NCI-H2107 (cell line): ENCODE data around the gene C1orf122.
"Not testable (repeated sequence)": the region's sequence is repeated elsewhere in the genome, so short reads cannot be mapped to it uniquely, and the experiment has no call there.

ENCODE experiments used
- DNase-seq: peaks from one replicate; lab custom pipeline; 2025; lab: John Stamatoyannopoulos, UW

The C1orf122 gene

DNA sequence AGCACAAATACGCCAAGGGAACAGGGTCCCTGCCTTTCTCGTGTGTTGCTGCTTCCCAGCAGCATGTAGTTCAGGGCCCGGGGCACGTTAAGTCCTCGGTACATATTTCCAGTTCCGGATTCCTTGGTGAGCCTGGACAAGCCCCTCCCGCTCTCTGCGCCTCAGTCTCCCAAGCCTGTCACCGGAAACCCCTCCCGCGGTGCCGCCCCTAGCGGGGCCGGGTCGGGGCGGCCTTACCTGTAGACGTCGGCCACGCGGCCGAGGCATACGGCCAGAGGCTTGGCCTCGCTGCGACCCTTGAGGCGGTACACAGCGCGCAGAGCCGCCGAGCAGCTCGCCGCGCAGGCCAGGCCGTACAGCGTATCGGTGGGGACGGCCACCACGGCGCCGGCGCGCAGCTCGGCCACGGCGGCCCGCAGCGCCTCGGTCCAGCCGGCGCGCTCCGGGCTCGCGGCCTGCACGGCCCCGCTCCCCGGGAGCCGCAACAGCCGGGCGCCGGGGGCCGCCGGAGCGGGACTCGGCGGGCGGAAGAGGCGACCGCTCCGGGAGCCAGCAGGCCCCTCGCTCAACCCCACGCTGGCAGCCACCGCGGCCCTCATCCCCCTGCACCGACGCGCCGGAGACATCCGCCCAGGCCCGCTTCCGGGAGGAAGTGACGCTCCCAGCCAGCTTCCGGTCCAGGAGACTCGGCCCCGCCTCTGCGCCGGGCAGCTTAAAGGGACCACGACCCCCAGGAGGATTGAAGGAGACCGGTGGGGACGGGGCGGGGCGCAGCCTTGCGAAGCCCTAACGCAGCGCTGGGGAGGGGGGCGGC lies at the start of gene C1orf122, which contains the start of gene YRDC:
Gene C1orf122 (plus strand): TSS at position 236 of the 814 bp plus-strand sequence. CDS start 615 bp downstream, outside the sequence.
Gene YRDC (minus strand): TSS at position 654 of the 814 bp plus-strand sequence. CDS start 28 bp downstream, at position 626.
- DNase-seq = peak; percentile 94

DNA sequence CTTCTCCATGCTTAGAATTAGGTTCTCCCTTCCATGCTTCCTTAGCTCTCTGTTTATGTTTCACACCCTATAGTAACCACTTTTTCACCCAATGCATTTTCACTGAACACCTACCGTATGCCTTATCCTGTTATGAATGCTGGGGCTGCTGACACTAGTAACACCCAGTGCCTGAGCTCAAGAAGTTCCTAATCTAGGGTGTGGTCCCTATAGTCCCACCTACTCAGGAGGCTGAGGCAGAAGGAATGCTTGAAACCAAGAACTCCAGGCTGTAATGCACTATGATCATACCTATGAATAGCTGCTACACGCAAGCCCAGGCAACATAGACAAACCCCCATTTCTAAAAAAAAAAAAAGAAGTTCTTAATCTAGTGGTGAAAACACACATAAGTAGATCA lies 48.1 kb upstream of the C1orf122 start:
- DNase-seq = no peak

DNA sequence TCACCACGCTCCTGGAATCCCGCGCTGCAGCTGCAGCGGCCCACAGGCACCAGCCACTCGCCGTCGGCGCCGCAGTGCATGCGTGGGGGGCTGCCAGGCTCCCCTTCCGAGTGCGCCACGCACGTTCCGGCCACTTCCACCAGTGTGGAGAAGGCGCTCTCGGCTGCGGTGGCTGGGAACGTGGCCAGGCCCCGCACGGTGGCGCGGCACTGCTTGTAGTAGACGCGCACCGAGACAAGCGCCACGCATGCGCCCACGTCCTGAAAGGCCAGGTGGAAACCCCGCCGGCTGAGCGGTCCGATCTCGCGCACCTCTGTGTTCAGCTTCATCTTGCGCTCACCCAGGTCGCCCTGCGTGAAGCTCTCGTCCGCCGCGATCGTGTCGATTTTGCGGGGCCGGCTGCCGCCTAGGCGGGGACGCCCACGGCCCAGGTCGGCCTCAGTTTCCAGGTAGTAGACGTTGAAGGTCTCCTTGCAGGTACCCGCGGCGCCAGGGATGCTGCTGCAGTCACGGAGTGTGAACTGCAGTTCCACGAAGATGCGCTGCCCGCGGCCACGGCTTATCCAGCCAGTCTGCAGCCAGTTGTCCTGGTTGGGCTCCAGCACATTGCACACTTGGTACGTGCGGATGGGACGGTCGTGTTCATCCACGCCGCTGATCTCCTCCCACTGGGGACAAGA lies 46.0 kb upstream of the C1orf122 start:
- DNase-seq = no peak

DNA sequence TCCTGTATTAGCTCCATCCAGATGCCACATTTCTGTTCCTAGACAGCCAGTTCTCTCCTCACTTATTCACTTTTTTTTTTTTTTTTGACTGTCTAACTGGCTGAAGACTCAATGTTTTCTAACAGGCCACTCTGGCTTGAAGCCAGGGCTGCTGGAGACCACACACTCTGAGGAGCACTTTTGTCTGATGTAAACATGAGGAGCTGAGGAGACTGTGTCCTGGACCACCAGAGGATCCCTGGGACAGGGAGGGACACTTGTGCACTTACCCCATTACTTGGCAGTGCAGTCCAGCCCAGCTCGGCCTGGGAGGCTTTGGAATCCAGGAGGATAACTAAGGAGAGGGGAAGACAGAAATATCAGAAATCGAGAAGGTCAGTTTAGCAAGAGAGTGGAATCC lies 45.1 kb upstream of the C1orf122 start:
- no peak for DNase-seq

DNA sequence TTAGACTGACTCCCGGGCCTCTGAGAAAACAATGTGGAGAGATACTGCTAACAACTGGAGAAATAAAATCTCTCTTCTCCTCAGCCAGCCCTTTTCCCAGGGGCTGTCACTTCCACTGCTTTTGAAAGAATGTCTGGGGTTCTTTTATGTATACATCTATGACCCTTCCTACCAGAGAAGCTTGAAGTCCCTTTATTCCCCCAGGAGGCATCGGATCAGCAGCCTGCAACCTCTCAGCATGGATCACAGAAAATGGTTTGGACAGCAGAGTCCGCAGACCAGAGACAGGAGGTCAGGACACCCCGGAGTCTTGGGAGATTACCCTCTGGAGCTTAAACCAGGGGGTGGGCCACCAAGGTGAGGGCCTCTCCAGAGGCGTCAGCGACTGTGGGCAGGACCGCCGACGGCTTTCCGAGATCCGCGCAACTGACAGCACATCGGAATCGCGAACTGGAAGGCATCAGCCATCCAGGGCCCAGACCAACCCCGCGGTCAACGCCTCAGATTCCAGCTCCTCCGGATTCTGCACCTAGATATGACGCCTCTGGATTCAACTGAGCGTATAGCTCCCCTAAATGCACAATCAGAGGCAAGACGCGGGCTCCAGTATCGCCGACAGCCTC lies 43.7 kb upstream of the C1orf122 start:
- DNase-seq = no peak

DNA sequence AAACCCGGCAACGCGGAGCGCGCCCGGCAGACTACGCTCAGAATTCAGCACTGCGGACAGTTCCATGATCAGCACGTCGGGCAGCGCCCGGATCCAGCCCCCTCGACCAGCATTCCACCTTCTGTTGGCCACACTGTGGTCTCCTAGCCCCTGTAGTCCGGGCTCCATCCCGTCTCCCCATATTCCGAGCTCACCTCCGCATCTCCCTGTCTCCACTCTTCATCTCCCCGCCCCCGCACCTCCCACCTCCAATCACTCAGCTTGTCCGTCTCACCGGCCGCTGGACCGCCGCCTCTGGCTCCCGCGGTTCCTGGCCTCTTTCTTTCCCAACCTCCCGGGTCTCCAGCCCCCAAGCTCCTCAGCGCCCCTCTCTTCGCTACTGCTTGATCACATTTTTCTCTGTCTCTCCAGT lies 43.2 kb upstream of the C1orf122 start:
- DNase-seq = no peak

DNA sequence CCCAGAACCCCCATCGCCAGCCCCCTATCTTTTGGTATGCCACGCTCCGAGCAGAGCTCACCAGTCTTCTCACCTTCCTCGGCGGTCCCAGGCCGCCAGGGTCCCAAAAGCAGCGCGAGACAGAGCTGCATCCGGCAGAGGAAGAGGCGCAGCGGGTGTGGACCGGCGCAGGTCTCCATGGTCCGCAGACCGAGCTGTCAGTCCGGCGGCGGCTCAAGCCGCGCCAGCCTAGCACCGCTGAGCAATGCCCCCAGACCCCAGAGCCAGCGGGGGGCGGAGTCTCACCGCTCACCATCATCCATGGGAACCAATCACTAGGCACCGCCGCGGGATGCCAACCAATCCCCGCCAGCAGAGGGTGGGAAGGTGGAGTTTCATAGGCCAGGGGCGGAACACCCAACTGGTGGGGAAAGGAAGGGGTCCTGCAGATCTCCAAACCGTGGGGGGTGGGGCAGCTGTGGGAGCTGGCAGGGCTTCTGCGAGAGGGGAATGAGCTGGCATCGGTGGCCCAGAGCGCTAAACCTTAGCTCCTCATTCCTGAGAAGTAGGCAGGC lies 42.6 kb upstream of the C1orf122 start, which contains the start of gene EPHA10:
Gene EPHA10 (minus strand): TSS at position 233 of the 554 bp plus-strand sequence. CDS start 54 bp downstream, at position 179.
- DNase-seq = no peak

DNA sequence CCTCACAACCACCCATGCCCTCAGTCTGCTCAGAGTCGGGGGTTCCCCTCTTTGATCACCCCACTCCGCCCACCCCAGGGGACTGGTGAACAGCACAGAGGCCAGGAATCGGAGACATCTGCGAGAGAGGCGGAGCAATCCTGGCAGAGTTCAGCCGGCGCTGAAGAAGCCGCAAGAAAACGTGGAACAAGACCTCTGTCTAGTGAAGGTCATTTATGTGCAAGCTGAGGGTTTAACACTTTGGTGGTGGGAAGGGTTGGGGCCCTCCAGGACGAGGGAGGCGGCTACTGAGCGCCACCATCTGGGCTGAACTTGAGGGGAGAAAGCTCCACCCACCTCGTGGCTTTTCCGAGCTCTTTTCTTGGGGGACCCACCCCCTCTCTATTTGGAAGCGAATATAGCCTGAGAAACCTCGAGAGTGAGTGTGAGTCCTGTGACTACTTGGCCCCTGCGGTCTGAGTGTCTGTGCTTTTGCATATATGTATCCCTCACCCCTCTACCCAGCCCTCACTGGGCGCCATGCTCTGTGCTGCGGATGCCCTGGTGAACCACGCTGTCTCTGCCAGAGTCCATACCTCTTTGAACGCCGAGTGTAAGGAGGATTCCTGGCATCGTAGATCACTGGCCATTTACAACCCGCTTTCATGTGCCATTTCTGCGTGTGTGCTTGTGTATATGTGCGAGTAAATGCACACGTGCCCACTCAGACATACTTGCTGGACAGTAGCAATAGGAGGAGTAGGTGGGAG lies 41.5 kb upstream of the C1orf122 start:
- no peak for DNase-seq

DNA sequence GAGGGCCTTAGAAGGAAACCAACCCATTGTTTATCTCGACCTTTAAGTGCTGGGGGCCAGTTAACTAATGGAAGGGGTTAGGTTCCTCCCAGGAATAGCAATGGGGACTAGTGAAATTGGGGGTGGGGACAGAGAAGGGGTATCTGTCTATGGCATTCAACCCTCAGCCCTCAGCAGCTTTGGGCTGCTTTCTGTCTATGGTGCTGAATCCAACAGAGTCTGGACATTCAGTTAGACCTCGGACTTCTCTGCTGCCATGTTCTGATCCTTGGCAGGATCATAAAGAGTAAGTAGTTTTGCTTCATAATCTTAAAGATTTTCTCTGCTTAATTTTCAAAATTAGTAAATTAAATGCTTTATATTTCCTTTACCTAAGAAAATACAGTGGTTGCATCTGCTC lies 40.1 kb upstream of the C1orf122 start:
- DNase-seq = no peak

DNA sequence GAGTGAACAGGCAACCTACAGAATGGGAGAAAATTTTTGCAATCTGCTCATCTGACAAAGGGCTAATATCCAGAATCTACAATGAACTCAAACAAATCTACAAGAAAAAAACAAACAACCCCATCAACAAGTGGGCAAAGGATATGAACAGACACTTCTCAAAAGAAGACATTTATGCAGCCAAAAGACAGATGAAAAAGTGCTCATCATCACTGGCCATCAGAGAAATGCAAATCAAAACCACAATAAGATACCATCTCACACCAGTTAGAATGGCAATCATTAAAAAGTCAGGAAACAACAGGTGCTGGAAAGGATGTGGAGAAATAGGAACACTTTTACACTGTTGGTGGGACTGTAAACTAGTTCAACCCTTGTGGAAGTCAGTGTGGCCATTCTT lies 36.1 kb upstream of the C1orf122 start:
- DNase-seq = not testable (repeated sequence)

DNA sequence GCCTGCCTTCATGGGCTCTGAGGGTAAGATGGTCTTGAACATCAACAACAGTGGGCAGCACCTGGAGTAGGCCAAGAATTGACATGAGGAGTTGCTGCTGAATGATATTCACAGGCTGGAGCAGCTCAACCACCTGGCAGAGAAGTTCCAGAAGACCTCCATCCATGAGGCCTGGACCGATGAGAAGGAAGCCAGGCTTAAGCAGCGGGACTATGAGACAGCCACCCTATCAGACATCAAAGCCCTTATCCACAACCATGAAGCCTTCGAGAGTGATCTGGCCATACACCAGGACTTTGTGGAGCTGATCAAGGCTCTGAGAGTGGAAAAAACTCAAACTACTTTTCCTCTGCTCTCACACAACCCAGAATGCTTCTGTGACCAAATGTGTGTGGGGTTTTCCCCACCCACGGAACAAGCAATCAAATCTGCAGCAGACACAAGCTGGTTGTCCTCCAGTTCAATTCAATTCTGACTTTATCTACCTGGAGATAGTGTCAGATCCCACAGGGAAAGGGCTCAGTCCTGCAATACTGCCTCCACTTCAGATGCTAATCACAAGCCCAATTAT lies 30.6 kb upstream of the C1orf122 start:
- no peak for DNase-seq

DNA sequence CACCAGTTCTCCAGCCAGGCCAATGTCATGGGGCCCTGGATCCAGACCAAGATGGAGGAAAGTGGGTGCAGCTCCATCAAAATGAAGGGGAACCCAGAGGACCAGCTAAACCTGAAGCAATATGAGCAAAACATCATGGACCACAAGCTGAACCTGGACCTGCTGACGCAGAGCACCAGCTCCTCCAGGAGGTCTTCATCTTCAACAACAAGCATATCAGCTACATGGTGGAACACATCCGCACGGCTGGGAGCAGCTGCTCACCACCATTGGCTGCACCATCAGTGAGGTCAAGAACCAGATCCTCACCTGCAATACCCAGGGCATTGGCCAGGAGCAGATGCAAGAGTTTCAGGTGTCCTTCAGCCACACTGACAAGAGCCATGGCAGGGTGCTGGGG lies 28.9 kb upstream of the C1orf122 start:
- DNase-seq = no peak

DNA sequence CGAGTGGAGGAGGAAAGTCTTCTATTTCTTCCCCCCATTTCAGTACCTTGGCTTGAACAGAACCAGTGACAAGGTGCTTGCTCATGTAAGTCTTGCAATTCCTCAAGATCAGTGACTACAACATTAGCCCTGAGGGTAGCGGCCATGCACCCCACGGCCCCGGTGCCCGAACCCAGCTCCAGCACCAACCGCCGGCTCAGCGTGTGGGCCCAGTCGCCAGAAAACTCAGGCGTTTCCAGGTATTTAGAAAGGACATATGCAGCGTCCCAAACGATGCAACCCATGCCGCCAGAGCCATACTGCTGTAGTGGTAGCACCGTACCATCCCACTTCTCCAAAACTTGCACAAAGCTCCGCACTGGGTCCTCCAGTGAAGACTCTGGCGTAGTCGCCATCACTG lies 25.1 kb upstream of the C1orf122 start:
- no peak for DNase-seq

DNA sequence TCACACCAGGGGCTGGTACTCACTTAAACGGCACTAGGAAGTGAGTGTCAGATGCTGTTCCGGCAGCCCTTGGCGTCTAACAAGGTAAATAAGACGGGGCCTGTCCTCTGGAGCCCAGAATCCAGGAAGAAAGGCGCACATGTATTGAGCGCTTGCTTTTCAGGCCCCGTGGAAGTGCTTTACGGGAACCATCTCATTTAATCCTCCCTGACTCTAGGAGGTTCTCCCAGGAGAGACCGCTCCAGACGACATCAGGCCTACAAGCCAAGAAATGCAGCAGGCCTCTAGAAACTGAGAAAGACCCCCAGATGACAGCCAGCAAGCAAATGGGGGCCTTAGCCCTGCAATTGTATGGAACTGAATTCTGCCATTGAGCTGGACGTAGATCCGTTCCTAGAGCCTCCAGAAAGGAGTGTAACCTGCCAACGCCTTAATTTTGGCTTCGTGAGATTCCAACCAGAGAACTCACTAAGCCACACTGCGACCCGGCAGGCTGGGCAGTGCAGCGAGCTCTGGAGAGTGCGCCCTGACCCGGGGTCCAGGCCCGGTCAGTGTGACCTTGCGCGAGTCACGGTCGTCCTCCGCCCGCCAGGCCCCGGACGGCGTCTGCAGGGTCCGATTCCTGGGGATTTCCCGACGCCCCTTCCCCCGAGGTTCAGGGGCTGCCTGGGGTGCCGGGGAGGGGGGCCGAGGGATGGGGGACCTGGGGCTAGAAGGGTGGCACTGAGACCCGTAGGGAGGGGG lies 14.5 kb upstream of the C1orf122 start:
- no peak for DNase-seq

DNA sequence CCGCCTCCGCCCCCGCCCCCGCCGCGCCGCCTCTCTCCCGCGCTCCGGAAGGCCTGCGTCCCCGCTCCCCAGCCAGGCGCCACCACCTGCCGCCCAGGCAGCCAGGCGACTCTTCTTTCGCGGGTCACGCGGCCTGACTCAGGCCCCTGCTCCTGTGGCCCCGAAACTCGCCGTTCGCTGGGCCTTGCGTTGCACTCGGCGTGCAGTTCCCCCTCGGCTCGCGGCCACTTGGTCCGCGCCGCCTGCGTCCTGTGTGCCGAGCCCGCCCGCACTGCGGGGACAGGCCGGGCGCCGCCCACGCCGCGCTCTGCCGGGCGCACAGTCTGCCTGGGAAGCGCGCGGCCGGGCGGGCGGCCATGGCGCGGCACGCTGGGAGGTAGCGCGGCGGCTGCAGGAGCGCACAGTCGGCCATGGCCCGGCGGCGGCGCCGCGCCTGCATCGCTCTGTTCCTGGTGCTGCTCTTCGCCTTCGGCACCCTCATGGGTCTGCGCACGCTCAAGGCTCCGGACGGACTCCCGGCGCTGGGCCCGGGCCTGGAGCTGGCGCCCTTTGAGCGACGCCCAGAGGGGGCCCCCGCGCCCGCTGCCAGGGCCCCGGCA lies 13.7 kb upstream of the C1orf122 start, which contains the start of gene MANEAL:
Gene MANEAL (plus strand): TSS at position 75 of the 599 bp plus-strand sequence. CDS start 336 bp downstream, at position 411.
- DNase-seq = no peak

DNA sequence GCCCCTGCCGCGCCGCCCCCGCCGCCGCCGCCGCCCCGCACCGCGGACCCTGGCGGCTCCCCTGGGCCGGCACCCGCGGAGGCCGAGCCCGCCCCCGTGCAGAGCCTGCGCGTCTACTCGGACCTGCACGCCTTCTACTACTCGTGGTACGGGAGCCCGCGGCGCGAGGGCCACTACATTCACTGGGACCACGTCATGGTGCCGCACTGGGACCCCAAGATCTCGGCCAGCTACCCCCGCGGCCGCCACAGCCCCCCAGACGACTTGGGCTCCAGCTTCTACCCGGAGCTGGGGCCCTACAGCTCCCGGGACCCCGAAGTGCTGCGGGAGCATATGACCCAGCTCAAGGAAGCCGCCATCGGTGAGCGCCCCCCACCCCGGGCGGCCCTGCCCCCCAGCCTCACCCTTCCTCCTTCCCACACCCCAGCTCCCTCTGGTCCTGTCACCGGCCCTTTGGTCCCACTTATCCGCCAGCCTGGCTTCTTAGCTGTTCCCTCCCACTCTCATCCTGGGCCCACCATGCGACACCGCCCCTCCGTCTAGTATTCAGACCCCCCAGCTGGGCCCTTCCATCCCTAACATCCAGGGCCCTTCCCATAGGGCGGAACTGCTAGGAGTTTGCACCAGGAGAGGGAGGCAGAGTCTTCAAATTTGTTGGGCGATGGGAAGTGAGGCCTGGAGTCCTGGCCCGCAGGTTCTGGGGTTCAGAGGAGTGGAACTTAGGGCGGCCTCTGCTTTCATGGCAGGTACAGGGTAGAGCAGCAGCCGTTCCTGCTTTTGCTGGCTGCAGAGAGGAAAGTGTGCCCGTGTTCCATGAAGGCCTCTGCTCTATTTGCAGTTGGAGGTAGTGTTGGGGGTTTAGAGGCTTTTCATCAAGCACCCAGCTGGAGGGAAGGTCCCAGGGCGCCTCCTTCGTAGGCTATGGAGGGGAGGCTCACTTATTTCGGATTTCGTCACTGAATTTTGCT lies 12.9 kb upstream of the C1orf122 start:
- no peak for DNase-seq

DNA sequence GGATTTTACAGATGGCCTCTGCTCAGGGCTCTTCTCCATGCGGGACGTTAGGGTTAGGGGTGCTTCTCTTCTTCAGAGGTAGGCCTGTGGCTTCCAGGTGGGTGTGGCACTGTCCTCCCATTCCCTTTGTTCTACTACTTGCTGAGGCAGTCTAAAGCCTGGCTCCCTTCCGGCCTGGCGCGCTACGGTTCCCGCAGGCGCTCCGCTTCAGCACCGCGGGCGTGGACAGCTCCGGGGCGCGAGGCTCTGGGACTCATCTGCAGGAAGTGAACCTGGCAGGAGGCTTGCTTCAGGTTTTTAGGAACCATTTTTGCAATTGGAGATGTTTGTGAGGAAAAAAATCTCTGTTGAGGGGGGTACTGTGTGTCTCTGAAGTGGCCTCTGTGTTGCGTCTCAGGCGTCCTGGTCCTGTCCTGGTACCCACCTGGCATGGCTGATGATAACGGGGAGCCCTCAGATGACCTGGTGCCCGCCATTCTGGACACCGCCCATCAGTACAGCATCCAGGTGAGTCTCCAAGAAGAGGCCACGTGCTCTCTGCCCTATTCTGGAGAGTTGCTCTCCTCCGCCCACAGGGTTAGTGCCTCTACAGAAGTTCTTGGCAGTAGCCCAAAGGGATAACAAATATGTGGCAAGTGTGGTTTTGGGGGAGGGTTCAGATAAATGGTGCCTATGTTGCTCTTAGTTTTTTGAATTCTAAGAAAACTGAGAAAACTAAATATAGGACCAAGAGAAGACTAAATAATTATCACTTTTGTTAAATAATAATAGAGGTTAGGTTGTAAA lies 12.1 kb upstream of the C1orf122 start:
- no peak for DNase-seq

DNA sequence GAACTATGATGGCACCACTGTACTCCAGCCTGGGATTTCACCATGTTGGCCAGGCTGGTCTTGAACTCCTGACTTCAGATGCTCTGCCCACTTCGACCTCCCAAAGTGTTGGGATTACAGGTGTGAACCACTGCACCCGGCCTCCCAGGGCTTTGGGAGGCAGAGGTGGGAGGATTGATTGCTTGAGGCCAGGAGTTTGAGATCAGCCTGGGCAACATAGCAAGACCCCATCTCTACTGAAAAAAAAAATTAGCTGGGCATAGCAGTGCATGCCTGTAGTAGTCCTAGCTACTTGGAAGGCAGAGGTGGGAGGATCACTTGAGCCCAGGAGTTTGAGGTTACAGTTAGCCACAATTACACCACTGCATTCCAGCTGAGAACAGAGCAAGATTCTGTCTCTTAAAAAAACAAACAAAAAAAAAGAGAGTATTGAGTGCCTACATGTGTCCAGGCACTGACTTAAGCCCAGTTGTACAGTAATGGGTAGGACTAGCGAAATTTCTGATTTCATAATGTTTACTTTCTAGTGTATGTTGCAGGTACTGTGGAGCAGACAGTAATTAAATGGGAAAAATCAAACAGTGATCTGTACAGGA lies 9.7 kb upstream of the C1orf122 start:
- DNase-seq = no peak
